ENCODE measurements around the gene TXNL4B. TPM values are rescaled to one million over a fixed set of nuclear protein-coding genes. Genes with fewer than 3 reads are reported as not detected.

Gene TXNL4B
- total and polyA plus RNA-seq, 10 of the 15 experiments (the other 5 are each of a cell fraction or from before 2014, with no cell fraction given): 11.1 to 24.0 (median 15.9) TPM

DNA sequence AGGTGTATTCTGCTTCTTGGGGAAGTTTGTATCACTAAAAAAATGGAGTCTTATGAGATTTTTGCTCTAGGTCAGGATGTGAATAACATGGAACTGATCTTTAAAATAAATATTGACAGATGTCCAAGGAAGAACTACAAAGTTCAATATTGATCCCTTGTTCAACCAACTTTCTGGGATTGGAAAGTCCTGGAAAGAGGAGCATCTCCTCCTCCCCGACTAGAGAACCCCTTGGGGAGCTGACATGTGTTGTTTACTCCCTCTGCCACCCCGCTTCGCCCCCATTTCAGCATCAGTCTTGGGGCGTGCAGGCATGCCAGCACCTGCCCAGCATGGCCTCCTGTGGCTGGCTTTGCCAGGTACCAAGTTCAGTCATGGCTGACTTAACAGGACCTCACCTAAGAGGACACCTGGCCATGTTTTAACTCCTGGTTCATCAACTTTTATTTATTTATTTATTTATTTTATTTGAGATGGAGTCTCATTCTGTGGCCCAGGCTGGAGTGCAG, 44.7 kb upstream of the TXNL4B start:
- in situ Hi-C loops (cut with MboI) (no loop called here), intact Hi-C loops (cut with micrococcal nuclease; ENCODE audit: unreplicated experiment) (no loop called here)
- Histone ChIP-seq H3K27me3 (replicated peaks in 1 of 2; ENCODE audit: control insufficient read depth in 2 of 2, insufficient read depth in 2 of 2, low read length in 1 of 2) (no peaks in the 10 kb centered on the region), H3K79me2 (ENCODE audit: control insufficient read depth, insufficient read depth, low read length) (no peaks in the 10 kb centered on the region), H3K4me2 (ENCODE audit: control insufficient read depth, insufficient read depth) (no peak overlapping the region), H3K4me3 (no peak overlapping the region), H3K9ac (ENCODE audit: control insufficient read depth, insufficient read depth, low read length) (no peak overlapping the region), H3K36me3 (ENCODE audit: control insufficient read depth in 2 of 2, insufficient read depth in 2 of 2, low read length in 1 of 2) (no peaks in the 10 kb centered on the region), H4K20me1 (ENCODE audit: control insufficient read depth, insufficient read depth) (no peaks in the 10 kb centered on the region), H3K9me3 (replicated peaks; ENCODE audit: control insufficient read depth, insufficient read depth, low read length) (no peaks in the 10 kb centered on the region), H3K4me1 (ENCODE audit: control insufficient read depth, insufficient read depth, low read length) (no peaks in the 10 kb centered on the region), H2AFZ (ENCODE audit: control insufficient read depth, low read depth, low read length) (no peak overlapping the region), H3K27ac (ENCODE audit: control insufficient read depth, insufficient read depth) (no peak overlapping the region)
- RAD21 ChIA-PET (ENCODE audit: unreplicated experiment): no interaction called here
- CTCF ChIA-PET: no interaction called here
- FAIRE-seq (no peak), ATAC-seq (no peak), DNase-seq (ENCODE audit: low read depth, low spot score) (no peak)
- TF ChIP-seq, protein P1, sequence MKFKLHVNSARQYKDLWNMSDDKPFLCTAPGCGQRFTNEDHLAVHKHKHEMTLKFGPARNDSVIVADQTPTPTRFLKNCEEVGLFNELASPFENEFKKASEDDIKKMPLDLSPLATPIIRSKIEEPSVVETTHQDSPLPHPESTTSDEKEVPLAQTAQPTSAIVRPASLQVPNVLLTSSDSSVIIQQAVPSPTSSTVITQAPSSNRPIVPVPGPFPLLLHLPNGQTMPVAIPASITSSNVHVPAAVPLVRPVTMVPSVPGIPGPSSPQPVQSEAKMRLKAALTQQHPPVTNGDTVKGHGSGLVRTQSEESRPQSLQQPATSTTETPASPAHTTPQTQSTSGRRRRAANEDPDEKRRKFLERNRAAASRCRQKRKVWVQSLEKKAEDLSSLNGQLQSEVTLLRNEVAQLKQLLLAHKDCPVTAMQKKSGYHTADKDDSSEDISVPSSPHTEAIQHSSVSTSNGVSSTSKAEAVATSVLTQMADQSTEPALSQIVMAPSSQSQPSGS (IDR thresholded peaks at IDR 0.05; ENCODE audit: low read length): no peak
- TF ChIP-seq SIN3A (IDR thresholded peaks at IDR 0.05; ENCODE audit: low read depth, low read length) (no peak), ZNF384 (IDR thresholded peaks at IDR 0.05; ENCODE audit: borderline replicate concordance, low read depth, low read length) (no peak)
- TF ChIP-seq, protein P2, sequence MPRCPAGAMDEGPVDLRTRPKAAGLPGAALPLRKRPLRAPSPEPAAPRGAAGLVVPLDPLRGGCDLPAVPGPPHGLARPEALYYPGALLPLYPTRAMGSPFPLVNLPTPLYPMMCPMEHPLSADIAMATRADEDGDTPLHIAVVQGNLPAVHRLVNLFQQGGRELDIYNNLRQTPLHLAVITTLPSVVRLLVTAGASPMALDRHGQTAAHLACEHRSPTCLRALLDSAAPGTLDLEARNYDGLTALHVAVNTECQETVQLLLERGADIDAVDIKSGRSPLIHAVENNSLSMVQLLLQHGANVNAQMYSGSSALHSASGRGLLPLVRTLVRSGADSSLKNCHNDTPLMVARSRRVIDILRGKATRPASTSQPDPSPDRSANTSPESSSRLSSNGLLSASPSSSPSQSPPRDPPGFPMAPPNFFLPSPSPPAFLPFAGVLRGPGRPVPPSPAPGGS (IDR thresholded peaks at IDR 0.05; ENCODE audit: borderline replicate concordance, insufficient read depth, low read depth, low read length, poor library complexity, severe bottlenecking): no peak
- POLR2A ChIA-PET: no interaction called here
- SMC1A ChIA-PET (ENCODE audit: uncharacterized antibody, unreplicated experiment): no interaction called here
- 0% methylated on average over 4 of the region's 4 CpGs for WGBS (ENCODE audit: insufficient coverage, insufficient replicate concordance, low lambda C conversion rate, missing lambda C conversion rate)
- no TSS peak for BruUV-seq (replicated peaks)
